ENCODE data around the gene MAML3.

DNA sequence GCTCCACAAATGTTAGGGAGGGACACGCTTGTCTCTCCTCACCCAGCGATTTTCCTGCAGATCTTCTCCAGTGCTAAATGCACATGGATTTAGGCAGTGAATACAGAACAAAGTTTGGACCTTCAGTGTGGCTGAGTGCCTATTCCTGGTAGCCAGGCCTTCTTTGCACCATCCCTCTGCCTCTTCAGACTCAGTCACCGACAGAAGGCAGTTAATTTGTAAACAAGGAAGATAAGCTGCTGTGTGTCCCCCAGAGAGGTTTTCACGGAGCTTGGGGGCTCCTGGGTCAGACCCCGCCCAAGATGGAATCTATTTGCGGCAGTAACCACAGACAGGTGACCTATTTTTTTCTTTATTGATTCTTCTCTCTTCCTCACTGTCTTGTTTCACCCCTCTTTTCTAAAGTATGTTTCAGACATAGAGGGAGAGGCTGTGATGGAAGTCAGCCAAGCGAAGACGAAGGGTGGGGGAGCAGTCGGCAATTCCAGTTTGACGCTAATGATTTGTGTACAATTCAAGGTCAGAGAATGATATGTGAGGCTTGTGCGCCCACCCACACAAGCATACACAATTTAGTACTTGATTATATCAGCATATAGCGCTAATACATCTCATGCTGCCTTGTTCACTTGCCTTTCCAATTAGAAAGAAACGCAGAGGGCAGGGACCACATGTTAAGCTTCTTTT lies 287.6 kb downstream of the MAML3 start:
- TF ChIP-seq CTCF (IDR thresholded peaks at IDR 0.05) (no peak), POLR2A (IDR thresholded peaks at IDR 0.05) (no peak)

Measured in uterus (tissue), 2 donors.